ENCODE results near the gene CEP104. TPM values are rescaled to one million over a fixed set of nuclear protein-coding genes. Genes with fewer than 3 reads are reported as not detected.

Gene CEP104
- total and polyA plus RNA-seq, 9 of the 15 experiments (the other 6 are each of a cell fraction or from before 2014, with no cell fraction given): 11.2 to 63.4 (median 42.6) TPM

- TF ChIP-seq MTA1 (IDR thresholded peaks at IDR 0.05; ENCODE audit: borderline replicate concordance) (no peak), ELF1 (tag; IDR thresholded peaks at IDR 0.05) (no peak), THRAP3 (IDR thresholded peaks at IDR 0.05; ENCODE audit: borderline replicate concordance) (no peak), ZBTB7A (IDR thresholded peaks at IDR 0.05; ENCODE audit: borderline replicate concordance, control insufficient read depth, low read depth, low read length) (no peak)
These were observed 36.2 kb upstream of the CEP104 start (continued) for GRCh38 chr1:3893190-3893589.

- Histone ChIP-seq H3K27me3 (ENCODE audit: control insufficient read depth in 2 of 2, insufficient read depth in 2 of 2, low read length in 2 of 2) (no peaks in the 10 kb centered on the region), H3K4me2 (ENCODE audit: insufficient read depth, low read length) (no peak overlapping the region), H4K20me1 (replicated peaks; ENCODE audit: control insufficient read depth, insufficient read depth, low read length) (peaks cover 13% of the 10 kb centered on the region; the same call in 1 of the 2 replicates), H3K9me1 (ENCODE audit: control insufficient read depth, insufficient read depth, low read length) (no peaks in the 10 kb centered on the region), H3K36me3 (ENCODE audit: control insufficient read depth, insufficient read depth, low read length) (peaks cover 76% of the 10 kb centered on the region), H3K4me1 (replicated peaks in 1 of 2; ENCODE audit: control insufficient read depth in 2 of 2, insufficient read depth in 2 of 2, low read length in 2 of 2) (peaks cover 0 to 9% of the 10 kb centered on the region in 2 experiments; a peak in 3 of 5 replicates), H3K9me3 (replicated peaks; ENCODE audit: control insufficient read depth, insufficient read depth, low read depth, low read length) (no peaks in the 10 kb centered on the region), H2AFZ (ENCODE audit: low read depth, low read length) (no peak overlapping the region), H3K4me3 (no peak overlapping the region), H3K79me2 (ENCODE audit: control insufficient read depth, insufficient read depth, low read length) (peaks cover 49% of the 10 kb centered on the region), H3K9ac (ENCODE audit: insufficient read depth in 1 of 2, low read depth in 2 of 2, low read length in 2 of 2) (no peak overlapping the region), H3K27ac (ENCODE audit: extremely low read depth, low read depth, low read length) (no peak overlapping the region)
- BruUV-seq (replicated peaks): no TSS peak
- DNase-seq (ENCODE audit: extremely low read depth in 1 of 4, low spot score in 3 of 4) (no peak), FAIRE-seq (no peak), ATAC-seq (no peak)
- WGBS (ENCODE audit: insufficient coverage, low coverage, missing lambda C conversion rate): 95% methylated on average over 14 of the region's 14 CpGs
- ChIA-PET CTCF (ENCODE audit: low intra/inter-chr PET ratio) (no interaction called here), POLR2A (interaction anchor here (1.5 kb wide), 1 partner anchor 23 kb away, joined by 4 read pairs; no protein-coding TSS in a partner anchor)
- intact Hi-C loops (cut with micrococcal nuclease): no loop called here
- in situ Hi-C loops (cut with MboI): no loop called here
- TF ChIP-seq SMC3 (conservative IDR thresholded peaks at IDR 0.05; ENCODE audit: insufficient read depth, low read depth, low read length) (no peak), SP2 (IDR thresholded peaks at IDR 0.05; ENCODE audit: extremely low read depth, low read depth, low read length, poor library complexity, severe bottlenecking) (no peak), ELF2 (CRISPR knock-in tag; IDR thresholded peaks at IDR 0.05) (no peak)
These were observed 35.7 kb upstream of the CEP104 start for GRCh38 chr1:3892748-3893147.
